Esophagus squamous epithelium (tissue), 4 donors: ENCODE data around the gene PPM1G.

Source experiments
- CTCF ChIP-seq, 6 experiments: fragments of 450-650 bp in 4 of 6; fragments of 200-600 bp in 2 of 6; sonication (generic) in 2 of 6; IDR thresholded peaks; one replicate each; pipeline ENCODE4 v1.5.1; 2016 to 2019; ENCODE audit warnings: antibody characterized with exemption in 6 of 6, mild to moderate bottlenecking in 4 of 6, moderate library complexity in 4 of 6
- POLR2A ChIP-seq, 4 donors: fragments of 450-650 bp; IDR thresholded peaks; one replicate each; pipeline ENCODE4 v1.6.1; 2017; ENCODE audit warnings: antibody characterized with exemption in 4 of 4, mild to moderate bottlenecking in 4 of 4, moderate library complexity in 3 of 4

- TF ChIP-seq POLR2A (IDR thresholded peaks at IDR 0.05) (peak in 3 of 4 donors; percentile 32 to 54 (median 51)), CTCF (IDR thresholded peaks at IDR 0.05) (peak in 2 of 6 experiments; percentile 15 to 19)
Observed at GRCh38 chr2:27380626-27381545, 28.5 kb downstream of the PPM1G start, which contains the start of gene ZNF513.
